ENCODE measurements around the gene STRBP. TPM values are rescaled to one million over a fixed set of nuclear protein-coding genes. Genes with fewer than 3 reads are reported as not detected.
A peak's percentile ranks its signal among the peaks of the same experiment; 100 is the strongest.

Gene STRBP
- total and polyA plus RNA-seq, 9 of the 15 experiments (the other 6 are each of a cell fraction or from before 2014, with no cell fraction given), result 27.7 to 84.0 (median 70.2) TPM

DNA sequence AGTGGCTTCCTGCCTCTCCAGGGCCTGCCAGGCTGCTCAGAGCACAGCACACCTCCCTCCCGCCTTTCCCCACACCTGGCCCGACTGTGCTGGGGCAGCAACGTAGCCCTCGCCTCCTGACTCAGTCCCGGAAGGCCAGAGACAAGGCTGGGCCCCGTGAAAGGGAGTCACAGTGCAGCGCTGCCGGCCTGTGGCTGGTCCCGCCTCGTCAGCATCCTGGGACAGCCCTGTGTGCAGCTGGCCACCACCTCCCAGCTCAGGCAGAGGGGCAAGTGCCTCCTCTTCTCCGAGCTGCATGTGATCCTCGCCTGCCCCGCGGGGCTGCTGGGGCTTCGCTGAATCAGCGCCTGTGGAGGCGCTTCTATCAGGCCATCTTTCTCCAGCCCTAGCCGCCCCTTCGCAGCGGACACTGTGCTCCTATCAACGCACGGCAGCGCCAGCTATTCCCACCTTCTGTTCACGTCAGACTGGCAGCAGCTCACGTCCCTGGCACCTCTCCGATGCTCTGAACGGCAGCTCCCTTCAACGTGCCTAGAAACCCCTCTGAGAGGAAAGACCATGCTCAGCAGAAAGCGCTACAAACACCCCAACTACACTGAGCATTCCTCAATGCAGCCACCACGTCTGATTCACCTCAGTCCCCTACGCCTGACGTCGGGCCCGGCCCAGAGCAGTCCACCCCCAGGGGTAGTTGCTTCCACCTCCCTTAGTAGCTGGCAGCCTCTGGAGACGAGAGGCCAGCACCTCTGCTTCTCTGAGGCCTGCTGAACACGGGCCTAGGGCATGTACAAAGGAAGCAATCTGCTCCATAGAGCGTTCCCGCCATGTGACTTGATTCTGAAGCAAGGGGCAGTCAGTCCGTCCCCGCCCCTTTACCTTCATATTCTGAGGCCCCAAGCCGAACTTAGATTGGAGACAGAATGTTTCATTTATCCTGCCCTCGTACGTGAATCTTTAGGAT is 156.1 kb downstream of the STRBP start:
- Histone ChIP-seq H3K9me3 (replicated peaks; ENCODE audit: control insufficient read depth, insufficient read depth, low read depth, low read length) (no peaks in the 10 kb centered on the region), H3K27ac (ENCODE audit: extremely low read depth, low read depth, low read length) (no peak overlapping the region), H3K4me1 (replicated peaks in 1 of 2; ENCODE audit: control insufficient read depth in 2 of 2, insufficient read depth in 2 of 2, low read length in 2 of 2) (peaks cover 0 to 6% of the 10 kb centered on the region in 2 experiments; a peak in 1 of 5 replicates), H3K4me3 (no peak overlapping the region), H3K27me3 (ENCODE audit: control insufficient read depth in 2 of 2, insufficient read depth in 2 of 2, low read length in 2 of 2) (no peaks in the 10 kb centered on the region), H3K9ac (ENCODE audit: insufficient read depth in 1 of 2, low read depth in 2 of 2, low read length in 2 of 2) (no peak overlapping the region; a peak in 2 of 4 replicates), H3K9me1 (ENCODE audit: control insufficient read depth, insufficient read depth, low read length) (no peaks in the 10 kb centered on the region), H3K36me3 (ENCODE audit: control insufficient read depth, insufficient read depth, low read length) (peaks cover 78% of the 10 kb centered on the region; the same call in 2 of the 3 replicates), H3K79me2 (ENCODE audit: control insufficient read depth, insufficient read depth, low read length) (no peaks in the 10 kb centered on the region), H4K20me1 (replicated peaks; ENCODE audit: control insufficient read depth, insufficient read depth, low read length) (0 out of 2 replicates have a peak, but pooled peaks cover 2% of the 10 kb centered on the region), H2AFZ (ENCODE audit: low read depth, low read length) (no peak overlapping the region), H3K4me2 (ENCODE audit: insufficient read depth, low read length) (no peak overlapping the region)
- WGBS (ENCODE audit: insufficient coverage, low coverage, missing lambda C conversion rate), result 86% methylated on average over 33 of the region's 43 CpGs
- peak; percentile 20 for ATAC-seq
- DNase-seq (ENCODE audit: extremely low read depth in 1 of 4, low spot score in 3 of 4), result no peak
- FAIRE-seq, result no peak
- CTCF ChIA-PET (ENCODE audit: low intra/inter-chr PET ratio), result no interaction called here
- POLR2A ChIA-PET, result interaction anchor here (0.8 to 1.5 kb wide), 3 partner anchors 9 to 20 kb away, joined by 3 to 9 read pairs (median 3); no protein-coding TSS in a partner anchor
- in situ Hi-C loops (cut with MboI) (no loop called here), intact Hi-C loops (cut with micrococcal nuclease) (no loop called here)
- no TSS peak for BruUV-seq (replicated peaks)
- TF ChIP-seq RBM22 (IDR thresholded peaks at IDR 0.05; ENCODE audit: low read depth, low read length, poor library complexity, severe bottlenecking) (peak; percentile 94), HDAC1 (IDR thresholded peaks at IDR 0.05) (no peak), BRD4 (IDR thresholded peaks at IDR 0.05) (no peak), ETV6 (IDR thresholded peaks at IDR 0.05; ENCODE audit: borderline replicate concordance in 1 of 2, low read depth in 2 of 2, low read length in 1 of 2) (no peak), ETV6 (CRISPR knock-in tag; IDR thresholded peaks at IDR 0.05; ENCODE audit: borderline replicate concordance) (no peak), MAFK (IDR thresholded peaks at IDR 0.05; ENCODE audit: low read length) (no peak), TAF9B (IDR thresholded peaks at IDR 0.05; ENCODE audit: partially characterized antibody) (no peak), PBX2 (CRISPR knock-in tag; IDR thresholded peaks at IDR 0.05; ENCODE audit: low read depth) (no peak), PBX2 (tag; conservative IDR thresholded peaks at IDR 0.05; ENCODE audit: low read depth) (no peak), MEF2D (tag; conservative IDR thresholded peaks at IDR 0.05; ENCODE audit: low read depth) (no peak), ARNT (IDR thresholded peaks at IDR 0.05) (no peak), BRF1 (IDR thresholded peaks at IDR 0.05; ENCODE audit: borderline replicate concordance, extremely low read depth, insufficient read length) (no peak), ZNF507 (tag; conservative IDR thresholded peaks at IDR 0.05) (no peak), CBFB (CRISPR knock-in tag; IDR thresholded peaks at IDR 0.05) (no peak), AFF1 (IDR thresholded peaks at IDR 0.05; ENCODE audit: low read depth in 1 of 2, partially characterized antibody in 2 of 2) (no peak)

Measured in K562 (cell line).